ENCODE data around the gene UMODL1.
"Not testable (repeated sequence)": the region's sequence is repeated elsewhere in the genome, so short reads cannot be mapped to it uniquely, and the experiment has no call there.

The UMODL1 gene

DNA sequence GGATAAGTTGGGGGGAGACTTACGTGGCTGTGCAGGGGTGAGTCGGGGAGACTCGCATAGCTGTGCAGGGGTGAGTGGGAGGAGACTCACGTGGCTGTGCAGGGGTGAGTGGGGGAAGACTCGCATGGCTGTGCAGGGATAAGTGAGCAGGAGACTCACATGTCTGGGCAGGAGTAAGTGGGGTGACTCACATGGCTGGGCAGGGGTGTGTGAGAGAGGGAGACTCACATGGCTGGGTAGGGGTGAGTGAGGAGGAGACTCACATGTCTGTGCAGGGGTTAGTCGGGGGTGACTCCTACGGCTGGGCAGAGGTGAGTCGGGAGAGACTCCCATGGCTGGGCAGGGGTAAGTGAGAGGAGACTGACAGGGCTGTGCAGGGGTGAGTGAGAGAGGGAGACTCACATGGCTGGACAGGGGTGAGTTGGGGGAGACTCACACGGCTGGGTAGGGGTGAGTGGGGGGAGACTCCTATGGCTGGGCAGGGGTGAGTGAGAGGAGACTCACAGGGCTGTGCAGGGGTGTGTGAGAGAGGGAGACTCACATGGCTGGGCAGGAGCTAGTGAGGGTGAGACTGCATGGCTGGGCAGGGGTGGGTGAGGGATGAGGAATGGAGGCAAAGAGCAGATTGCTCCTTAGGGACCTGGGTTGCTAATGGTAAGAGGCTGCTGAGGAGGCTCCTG, 91.9 kb downstream of the UMODL1 start:
- DNase-seq, result no peak
- in situ Hi-C loops (cut with HindIII; ENCODE audit: low pct_ligation_motif_present, low pct_unique_long_range_greater_than_20kb, low sequenced_read_pairs), result no loop called here

DNA sequence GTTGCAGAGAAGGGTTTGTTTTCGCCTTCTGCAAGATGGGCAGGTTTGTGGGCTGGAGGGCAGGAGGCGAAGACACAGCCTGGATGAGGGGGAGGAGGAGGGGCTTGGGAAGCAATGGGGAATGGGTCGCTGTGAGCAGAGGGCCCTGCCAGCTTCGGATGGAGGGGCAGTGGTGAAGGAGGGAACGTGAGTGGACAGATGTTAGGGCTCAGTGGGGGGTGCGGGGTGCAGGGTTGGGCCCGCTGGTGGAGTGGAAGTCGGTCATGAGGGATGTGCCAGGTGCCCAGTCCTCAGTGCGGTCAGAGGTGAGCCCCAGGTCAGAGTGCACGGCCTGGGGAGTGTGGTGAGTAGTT, 92.4 kb downstream of the UMODL1 start:
- DNase-seq, result no peak
- in situ Hi-C loops (cut with HindIII; ENCODE audit: low pct_ligation_motif_present, low pct_unique_long_range_greater_than_20kb, low sequenced_read_pairs), result no loop called here

DNA sequence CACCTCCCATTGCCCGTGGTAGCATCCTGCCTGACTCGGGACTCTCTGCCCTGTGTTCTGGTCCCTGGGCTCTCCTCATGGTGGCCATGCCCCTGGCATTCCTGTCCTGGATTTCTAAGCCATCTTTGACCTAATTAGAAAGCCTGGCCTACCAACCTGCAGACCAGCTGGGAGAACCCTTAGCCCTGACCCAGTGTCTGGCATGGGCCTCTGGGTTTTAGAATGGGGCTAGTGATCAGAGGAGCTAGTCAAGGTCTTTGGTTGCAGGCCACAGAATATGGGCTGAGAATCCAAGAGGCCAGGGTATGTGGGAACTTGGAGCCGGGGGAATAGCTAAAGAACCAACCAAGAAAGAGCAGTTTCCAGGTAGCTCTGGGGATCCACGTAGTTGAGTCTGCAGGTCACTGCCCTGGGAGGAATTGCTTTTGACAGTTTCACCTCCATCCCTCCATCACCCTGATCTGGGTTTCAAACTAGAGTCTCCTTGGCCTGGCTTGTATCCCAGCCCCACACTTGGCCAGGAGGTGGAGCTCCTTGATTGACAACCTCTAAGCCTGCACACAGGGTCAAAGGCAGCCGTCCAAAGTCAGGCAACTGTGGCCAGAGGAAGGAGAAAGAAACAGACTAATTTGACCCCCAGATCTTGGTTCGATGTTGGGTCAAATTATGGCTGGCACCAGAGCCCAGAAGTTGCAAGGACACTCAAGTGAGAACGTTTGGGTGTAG, 93.1 kb downstream of the UMODL1 start:
- in situ Hi-C loops (cut with HindIII; ENCODE audit: low pct_ligation_motif_present, low pct_unique_long_range_greater_than_20kb, low sequenced_read_pairs), result no loop called here
- peak; percentile 14 for DNase-seq

DNA sequence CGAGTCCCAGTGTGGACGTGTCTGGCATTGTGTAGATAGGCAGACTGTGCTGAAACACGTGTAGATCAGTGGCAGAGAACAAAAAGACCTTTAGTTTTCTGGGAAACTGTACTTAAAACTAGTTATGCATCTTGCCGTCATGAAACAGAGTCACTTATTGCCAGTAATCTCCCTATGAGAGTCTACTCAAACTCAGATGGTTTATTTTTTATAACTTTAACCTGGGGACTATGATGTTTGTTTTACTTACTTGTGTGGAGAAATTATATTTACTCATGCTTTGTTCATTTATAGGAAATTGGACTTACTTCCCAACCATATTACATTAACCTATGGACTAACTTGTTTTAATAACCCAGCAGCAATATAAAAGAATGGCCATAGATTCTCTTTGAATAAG, 93.7 kb downstream of the UMODL1 start:
- in situ Hi-C loops (cut with HindIII; ENCODE audit: low pct_ligation_motif_present, low pct_unique_long_range_greater_than_20kb, low sequenced_read_pairs), result no loop called here
- DNase-seq, result no peak

DNA sequence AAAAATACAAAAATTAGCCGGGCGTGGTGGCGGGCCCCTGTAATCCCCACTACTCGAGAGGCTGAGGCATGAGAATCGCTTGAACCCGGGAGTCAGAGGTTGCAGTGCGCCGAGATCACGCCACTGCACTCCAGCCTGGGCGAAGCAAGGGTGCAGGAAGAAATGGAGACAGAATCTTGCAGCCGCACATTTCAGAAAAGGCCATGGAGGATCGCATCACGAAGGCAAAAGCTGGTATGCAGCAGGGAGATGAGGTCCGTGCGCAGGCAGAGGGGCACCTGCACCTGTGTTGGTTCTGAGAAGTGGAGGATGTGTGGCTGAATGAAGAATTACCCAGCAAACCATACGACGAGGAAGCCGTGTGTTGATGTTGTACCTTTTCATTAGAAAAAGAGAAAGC, 94.8 kb downstream of the UMODL1 start:
- in situ Hi-C loops (cut with HindIII; ENCODE audit: low pct_ligation_motif_present, low pct_unique_long_range_greater_than_20kb, low sequenced_read_pairs), result no loop called here
- no peak for DNase-seq

DNA sequence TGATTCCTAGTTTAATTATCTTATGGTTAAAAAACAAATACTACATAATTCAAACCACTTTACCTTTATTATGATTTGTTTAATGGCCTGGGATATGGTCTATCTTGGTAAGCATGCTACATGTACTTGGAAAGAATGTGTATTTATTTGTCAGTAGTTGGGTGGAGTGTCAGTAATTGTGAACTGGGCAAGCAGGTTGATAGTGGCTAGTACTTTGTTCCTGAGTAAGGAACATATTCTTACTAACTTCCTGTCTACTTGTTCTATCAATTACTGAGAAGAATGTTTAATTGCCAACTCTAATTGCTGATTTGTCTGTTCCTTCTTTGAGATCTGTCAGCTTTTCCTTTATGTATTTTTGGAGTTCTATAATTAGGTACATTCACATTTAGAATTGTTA, 98.6 kb downstream of the UMODL1 start:
- in situ Hi-C loops (cut with HindIII; ENCODE audit: low pct_ligation_motif_present, low pct_unique_long_range_greater_than_20kb, low sequenced_read_pairs), result no loop called here
- DNase-seq, result no peak

DNA sequence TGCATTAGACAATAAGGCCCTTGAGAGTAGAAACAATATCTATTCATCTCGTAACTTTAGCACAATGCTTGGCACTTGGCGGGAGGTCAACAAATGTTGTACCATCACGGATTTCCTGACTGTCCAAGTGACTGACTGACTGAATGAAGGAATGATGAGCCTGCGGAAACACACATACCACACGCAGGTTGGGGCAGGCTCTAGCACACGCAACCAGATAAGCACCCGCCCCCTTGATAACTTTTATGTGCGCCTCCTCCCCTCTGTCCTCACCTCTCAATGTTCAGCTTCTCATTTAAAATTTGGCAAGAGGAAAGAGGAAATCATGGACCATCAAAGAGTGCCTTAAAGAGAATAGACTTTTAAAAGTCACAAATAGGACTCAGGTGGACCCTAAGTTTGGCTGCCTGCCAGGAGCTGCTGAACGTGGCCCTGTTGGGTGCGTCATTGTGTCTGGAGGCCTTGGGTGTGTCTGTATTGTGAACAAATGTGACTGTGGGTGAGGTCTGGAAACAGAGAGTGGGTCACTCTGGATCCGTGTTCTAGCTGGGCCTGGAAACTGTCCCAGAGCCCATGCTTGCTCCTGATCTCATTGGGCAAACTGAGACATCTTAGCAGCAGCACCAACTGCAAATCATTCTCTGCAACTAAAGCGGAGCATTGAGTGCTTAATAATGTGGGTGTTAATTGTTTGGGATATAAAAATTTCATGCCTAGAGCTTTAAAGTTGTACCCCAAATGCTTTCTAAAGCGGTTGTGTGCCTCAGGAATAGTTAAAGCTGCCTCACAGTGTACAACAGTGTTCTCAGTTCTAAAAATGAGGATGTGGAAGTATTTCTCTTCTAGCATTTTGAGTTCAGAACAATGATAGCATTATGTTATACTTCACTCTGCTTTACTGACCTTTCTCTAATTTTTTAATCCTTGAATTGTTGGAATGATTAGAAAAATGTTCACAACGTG, 100.3 kb downstream of the UMODL1 start:
- in situ Hi-C loops (cut with HindIII; ENCODE audit: low pct_ligation_motif_present, low pct_unique_long_range_greater_than_20kb, low sequenced_read_pairs), result no loop called here
- no peak for DNase-seq

DNA sequence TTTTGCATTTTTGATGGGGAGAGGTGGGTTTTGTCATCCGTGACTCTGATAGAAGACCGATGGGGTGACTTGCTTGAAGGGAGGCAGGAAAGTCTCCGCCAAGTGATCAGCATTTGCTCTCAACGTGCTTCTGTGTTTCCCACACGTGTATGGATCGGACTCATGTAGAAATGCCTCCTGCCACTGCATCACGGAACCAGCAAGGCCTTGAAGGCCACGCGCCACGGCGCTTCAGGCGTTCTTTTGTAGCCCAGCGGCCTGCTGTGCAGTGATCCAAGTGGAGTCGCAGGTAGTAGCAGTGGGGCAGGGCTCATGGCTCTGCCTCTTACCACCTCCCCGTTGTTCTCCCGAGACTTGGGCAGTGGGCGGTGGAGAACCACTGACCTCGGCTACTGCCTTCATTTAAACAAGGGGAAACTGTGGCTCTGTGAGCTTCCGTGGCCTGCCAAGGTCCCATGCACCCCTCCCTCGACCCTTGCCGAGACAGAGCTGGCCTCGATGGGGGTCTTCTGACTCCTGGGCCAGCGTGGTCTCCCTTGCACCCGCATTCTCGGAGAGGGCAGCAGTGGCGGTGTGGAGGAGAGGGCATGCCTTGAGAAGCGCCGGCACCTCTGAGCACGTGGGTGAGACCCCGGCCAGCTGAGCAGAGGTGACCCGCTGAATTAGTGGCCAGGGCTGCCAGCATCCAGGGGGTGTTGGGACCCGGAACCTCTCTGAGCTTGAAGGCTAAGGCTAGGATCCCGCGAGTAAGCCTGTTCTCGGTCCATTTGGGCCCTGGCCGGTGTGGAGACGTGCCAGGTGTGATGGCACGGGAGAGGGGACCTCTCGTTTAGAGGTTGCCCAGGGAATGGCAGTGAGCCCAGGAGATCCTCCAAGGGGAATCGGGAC, 101.7 kb downstream of the UMODL1 start:
- in situ Hi-C loops (cut with HindIII; ENCODE audit: low pct_ligation_motif_present, low pct_unique_long_range_greater_than_20kb, low sequenced_read_pairs), result no loop called here
- no peak for DNase-seq

DNA sequence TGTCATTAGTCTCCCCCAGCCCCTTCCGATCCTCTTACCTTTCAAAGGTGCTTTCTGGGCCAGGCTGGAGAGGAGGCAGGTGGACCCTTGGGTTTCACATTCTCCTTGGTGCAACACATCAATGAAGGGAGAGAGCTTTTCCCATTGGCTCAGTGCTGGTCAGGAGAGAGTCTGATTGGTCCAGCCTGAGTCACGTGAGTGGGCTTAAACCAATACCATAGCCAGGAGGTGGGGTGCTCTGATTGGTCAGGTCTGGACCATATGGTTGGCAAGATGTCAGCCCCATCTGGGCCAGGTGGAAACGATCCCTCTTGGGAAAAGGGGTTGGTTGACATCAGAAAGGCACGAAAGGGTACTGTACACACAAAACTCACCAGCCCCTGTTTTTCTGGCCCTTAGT, 103.1 kb downstream of the UMODL1 start:
- DNase-seq, result no peak
- in situ Hi-C loops (cut with HindIII; ENCODE audit: low pct_ligation_motif_present, low pct_unique_long_range_greater_than_20kb, low sequenced_read_pairs), result no loop called here

DNA sequence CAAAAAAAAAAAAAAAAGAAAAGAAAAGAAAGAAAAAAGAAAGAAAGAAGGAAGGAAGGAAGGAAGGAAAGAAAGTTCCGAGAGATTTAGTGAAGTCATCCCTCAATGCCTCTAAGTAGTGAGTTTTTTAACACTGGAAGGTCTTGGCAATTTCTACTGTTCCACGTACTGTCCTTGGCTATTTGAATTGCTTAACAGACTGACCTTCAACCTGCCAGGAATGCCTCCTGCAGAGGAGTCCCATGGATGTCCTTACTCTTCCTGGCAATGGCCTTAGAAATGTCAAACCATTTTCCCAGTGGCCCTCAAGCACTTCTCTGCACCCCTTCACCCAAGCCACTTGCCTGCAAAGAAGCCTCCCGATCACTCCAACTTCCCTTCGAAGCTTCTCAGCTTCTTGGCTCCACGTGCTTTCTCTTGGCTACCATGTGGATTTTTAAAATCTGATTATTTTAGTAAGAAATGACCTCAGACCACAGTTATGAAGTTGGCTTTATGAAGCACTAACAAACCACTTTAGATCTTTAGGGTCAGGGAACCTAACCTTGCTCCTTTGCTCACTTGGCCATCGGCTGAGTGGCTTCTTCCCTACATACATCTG, 104.1 kb downstream of the UMODL1 start:
- in situ Hi-C loops (cut with HindIII; ENCODE audit: low pct_ligation_motif_present, low pct_unique_long_range_greater_than_20kb, low sequenced_read_pairs), result no loop called here
- no peak for DNase-seq

DNA sequence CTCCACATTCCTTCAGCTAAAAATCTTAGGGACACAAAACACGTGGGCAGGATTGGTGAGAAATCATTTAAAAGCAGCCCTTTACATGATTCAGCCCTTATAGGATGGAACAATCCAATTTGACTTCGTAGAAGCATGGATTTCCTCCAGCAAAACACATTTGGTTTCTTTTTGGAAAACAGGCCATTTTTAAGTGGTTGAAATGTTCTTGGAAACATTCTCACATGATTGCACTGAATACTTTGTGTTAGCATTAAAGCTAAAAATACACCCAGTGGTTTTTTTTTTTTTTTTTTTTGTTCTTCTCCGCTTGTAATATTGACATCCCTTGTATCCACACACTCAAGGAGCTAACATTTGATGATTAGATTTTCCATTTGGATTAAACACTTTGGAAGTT, 105.7 kb downstream of the UMODL1 start:
- in situ Hi-C loops (cut with HindIII; ENCODE audit: low pct_ligation_motif_present, low pct_unique_long_range_greater_than_20kb, low sequenced_read_pairs), result no loop called here
- no peak for DNase-seq

DNA sequence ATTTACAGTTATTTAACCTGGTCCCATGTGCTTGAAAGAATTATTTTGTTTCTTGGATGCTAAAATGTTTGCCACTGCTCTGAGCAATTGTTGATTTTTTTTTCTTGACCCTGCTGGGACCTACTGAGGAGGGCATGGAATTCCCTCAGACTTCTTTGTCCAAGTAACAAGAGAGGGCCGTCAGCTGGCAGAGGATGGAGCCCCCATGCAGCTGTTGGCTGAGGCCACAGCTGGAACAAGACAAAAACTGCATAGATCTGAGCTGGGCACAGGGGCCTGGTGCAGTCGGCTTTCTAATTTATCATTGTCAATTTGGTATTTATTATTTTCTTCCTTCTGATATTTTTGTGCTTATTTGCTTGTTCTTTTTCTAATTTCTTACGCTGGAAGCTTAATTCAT, 108.2 kb downstream of the UMODL1 start:
- in situ Hi-C loops (cut with HindIII; ENCODE audit: low pct_ligation_motif_present, low pct_unique_long_range_greater_than_20kb, low sequenced_read_pairs), result no loop called here
- no peak for DNase-seq

DNA sequence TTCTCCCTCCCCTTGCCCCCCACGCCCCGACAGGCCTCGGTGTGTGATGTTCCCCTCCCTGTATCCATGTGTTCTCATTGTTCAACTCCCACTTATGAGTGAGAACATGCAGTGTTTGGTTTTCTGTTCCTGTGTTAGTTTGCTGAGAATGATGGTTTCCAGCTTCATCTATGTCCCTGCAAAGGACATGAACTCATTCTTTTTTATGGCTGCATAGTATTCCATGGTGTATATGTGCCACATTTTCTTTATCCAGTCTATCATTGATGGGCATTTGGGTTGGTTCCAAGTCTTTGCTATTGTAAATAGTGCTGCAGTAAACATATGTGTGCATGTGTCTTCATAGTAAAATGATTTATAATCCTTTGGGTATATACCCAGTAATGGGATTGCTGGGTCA, 108.9 kb downstream of the UMODL1 start:
- DNase-seq; in situ Hi-C loops (cut with HindIII; ENCODE audit: low pct_ligation_motif_present, low pct_unique_long_range_greater_than_20kb, low sequenced_read_pairs): not testable (repeated sequence)

DNA sequence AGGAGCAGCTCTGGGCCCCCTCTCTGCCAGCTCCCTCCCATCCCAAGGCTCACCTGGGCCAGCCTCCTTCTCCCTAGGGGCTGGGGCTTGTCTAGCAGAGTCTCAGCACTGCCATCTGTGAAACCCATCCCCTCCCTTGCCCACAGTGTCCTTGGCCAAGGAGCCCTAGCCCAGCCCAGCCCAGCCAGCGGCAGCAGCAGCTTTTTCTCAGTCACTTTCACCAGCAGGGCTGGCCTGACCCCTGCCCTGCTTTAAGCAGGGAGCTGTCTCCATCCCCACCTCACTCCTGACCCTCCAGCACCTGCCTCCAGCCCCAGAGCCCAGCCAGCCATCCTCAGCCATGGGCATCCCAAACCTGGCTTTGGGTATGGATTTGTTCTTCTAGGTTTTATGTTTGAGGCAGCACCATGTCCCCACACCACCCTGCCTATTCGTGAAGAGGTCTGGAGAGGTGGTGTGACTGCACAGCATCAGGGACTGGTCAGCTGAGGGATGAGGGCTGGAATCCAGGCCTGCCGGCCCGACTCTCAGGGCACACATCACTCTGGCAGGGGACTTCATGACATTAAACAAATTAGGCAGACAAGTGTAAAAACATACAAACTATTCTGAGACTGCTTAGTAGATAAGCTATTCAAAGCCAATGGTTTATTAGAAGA, 111.7 kb downstream of the UMODL1 start:
- DNase-seq, result no peak
- in situ Hi-C loops (cut with HindIII; ENCODE audit: low pct_ligation_motif_present, low pct_unique_long_range_greater_than_20kb, low sequenced_read_pairs), result no loop called here

DNA sequence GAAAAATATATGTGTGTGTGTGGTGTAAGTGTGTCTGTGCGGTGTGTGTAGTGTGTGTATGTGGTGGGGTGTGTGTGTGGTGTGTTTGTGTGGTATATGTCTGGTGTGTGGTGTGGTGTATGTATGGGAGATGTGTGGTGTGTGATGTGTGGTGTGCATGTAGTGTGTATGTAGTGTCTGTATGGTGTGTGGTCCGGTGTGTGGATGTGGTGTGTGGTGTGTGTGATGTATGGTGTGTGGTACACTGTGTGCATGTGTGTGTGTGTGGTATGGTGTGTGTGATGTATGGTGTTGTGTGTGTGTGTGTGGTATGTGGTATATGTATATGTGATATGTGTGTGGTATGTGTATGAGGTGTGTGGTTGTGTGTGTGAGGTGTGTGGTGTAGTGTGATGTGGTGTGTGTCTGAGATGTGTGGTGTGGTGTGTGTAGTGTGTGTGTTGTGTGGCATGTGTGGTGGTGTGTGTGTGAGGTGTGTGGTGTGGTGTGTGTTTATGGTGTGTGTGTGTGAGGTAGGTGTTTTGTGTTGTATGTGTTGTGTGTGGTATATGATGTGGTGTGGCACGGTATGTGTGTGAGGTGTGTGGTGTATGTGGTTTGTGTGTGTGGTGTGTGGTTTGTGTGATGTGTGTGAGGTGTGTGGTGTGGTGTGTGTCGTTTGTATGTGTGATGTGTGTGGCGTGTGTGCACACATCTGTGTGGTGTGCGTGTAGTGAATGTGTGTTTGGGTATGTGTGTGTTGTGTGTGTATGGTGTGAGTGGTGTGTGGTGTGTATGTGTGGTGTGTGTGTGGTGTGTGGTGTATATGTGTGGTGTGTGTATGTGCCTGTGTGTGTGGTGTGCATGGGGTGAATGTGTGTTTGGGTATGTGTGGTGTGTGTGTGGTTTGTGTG, 112.5 kb downstream of the UMODL1 start:
- no peak for DNase-seq
- in situ Hi-C loops (cut with HindIII; ENCODE audit: low pct_ligation_motif_present, low pct_unique_long_range_greater_than_20kb, low sequenced_read_pairs), result no loop called here

DNA sequence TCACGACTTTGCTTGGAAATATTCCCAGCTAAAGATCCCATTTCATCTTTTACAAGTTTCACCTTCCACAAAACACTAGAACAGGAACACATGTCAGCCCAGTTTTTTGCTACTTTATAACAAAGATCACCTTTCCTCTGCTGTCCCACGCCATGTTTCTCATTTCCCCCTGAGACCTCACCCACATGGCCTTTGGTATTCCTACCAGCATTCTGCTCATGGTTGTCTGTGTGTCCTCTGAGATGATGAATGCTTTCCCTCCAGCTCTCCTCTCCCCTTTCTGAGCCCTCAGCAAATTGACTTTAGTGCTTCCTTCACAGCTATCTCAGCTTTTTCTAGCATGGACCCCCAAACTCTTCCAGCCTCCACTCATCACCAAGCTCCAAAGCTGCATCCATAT, 115.5 kb downstream of the UMODL1 start:
- in situ Hi-C loops (cut with HindIII; ENCODE audit: low pct_ligation_motif_present, low pct_unique_long_range_greater_than_20kb, low sequenced_read_pairs), result no loop called here
- no peak for DNase-seq

Measured in ACHN (cell line).